HCT116 (cell line): ENCODE data around the gene RNF214. TPM values are rescaled to one million over a fixed set of nuclear protein-coding genes. Genes with fewer than 3 reads are reported as not detected.

Experiments used
- ATAC-seq: fragments of 200-7000 bp; cut with Tn5 transposase; 2 replicates; pipeline ENCODE4 v1.9.1; 2020; ENCODE audit warnings: mild to moderate bottlenecking, moderate library complexity
- BruUV-seq: library from RNA; stranded (reverse); fragments of 400-500 nt; replicated peaks from 2 replicates; lab custom pipeline; 2021; lab: Mats Ljungman, UMichigan
- CTCF ChIA-PET: fragments of 300-600 bp; sonication (Branson Sonifier 250); formaldehyde crosslinking; loops from one replicate; lab custom pipeline; 2021; ENCODE audit warnings: antibody characterized with exemption; lab: Charles Lee
- POLR2A ChIA-PET: fragments of 300-600, 350-600 bp; sonication (Branson Sonifier 250); formaldehyde crosslinking; loops from one replicate; lab custom pipeline; 2021; ENCODE audit warnings: antibody characterized with exemption; lab: Charles Lee
- RAD21 ChIA-PET, 2 experiments: fragments of 300-600 bp; sonication (Branson Sonifier 250); formaldehyde crosslinking; loops; one replicate each; lab custom pipeline; 2023; ENCODE audit warnings: low total read pairs in 2 of 2; ENCODE audit not compliant: uncharacterized antibody in 2 of 2, unreplicated experiment in 2 of 2, low non-redundant PET in 1 of 2; lab: Charles Lee
- DNase-seq: peaks from one replicate; pipeline ENCODE4 v3.0.0-alpha.2; 2010; ENCODE audit warnings: low read depth, low spot score
- H2AFZ ChIP-seq: fragments of 200-600 bp; shearing (Covaris generic), sonication (generic); 2 replicates; pipeline ENCODE4 v1.6.1; 2017; ENCODE audit warnings: low read depth, mixed run types, mixed read lengths, antibody characterized with exemption, low read length; ENCODE audit not compliant: poor library complexity, severe bottlenecking
- H3K27ac ChIP-seq: 2 replicates; pipeline ENCODE4 v1.5.1; 2012; ENCODE audit warnings: low read depth, low read length
- H3K27me3 ChIP-seq: fragments of 200-600 bp; sonication (generic); 2 replicates; pipeline ENCODE4 v1.6.1; 2016; ENCODE audit warnings: mixed run types, low read length, mixed read lengths; ENCODE audit not compliant: insufficient read depth
- H3K36me3 ChIP-seq, 2 experiments: fragments of 200-500 bp in 1 of 2; fragments of 200-600 bp in 1 of 2; sonication (Bioruptor generic) in 1 of 2; sonication (generic) in 1 of 2; 2 replicates each; pipeline versions ENCODE4 v1.5.1 to v1.6.1; 2014 to 2016; ENCODE audit warnings: low read length in 2 of 2, inconsistent platforms in 1 of 2, mixed read lengths in 1 of 2, mixed run types in 1 of 2; ENCODE audit not compliant: insufficient read depth in 2 of 2, control insufficient read depth in 1 of 2
- H3K4me1 ChIP-seq, 2 experiments: fragments of 200-600 bp in 1 of 2; sonication (generic) in 1 of 2; 2 replicates each; pipeline versions ENCODE4 v1.5.1 to v1.6.1; 2012 to 2017; ENCODE audit warnings: low read length in 2 of 2, inconsistent platforms in 1 of 2, mild to moderate bottlenecking in 1 of 2, mixed read lengths in 1 of 2, mixed run types in 1 of 2, moderate library complexity in 1 of 2; ENCODE audit not compliant: insufficient read depth in 2 of 2, control insufficient read depth in 1 of 2
- H3K4me2 ChIP-seq: fragments of 200-600 bp; sonication (generic); 2 replicates; pipeline ENCODE4 v1.6.1; 2017; ENCODE audit warnings: mixed run types, low read length, mixed read lengths
- H3K4me3 ChIP-seq, 2 experiments: fragments of 200-600 bp in 1 of 2; sonication (generic) in 1 of 2; replicated peaks in 1 of 2; 2 replicates each; pipeline ENCODE4 v1.5.1; 2011 to 2016; ENCODE audit warnings: low read length in 2 of 2, control low read depth in 1 of 2, low read depth in 1 of 2, mild to moderate bottlenecking in 1 of 2, mixed read lengths in 1 of 2, mixed run types in 1 of 2
- H3K79me2 ChIP-seq: fragments of 200-600 bp; sonication (generic); 2 replicates; pipeline ENCODE4 v1.6.1; 2017; ENCODE audit warnings: mild to moderate bottlenecking, mixed run types, low read length, moderate library complexity, mixed read lengths; ENCODE audit not compliant: insufficient read depth
- H3K9ac ChIP-seq: fragments of 200-600 bp; sonication (generic); 2 replicates; pipeline ENCODE4 v1.6.1; 2016; ENCODE audit warnings: low read length, mixed read lengths
- H3K9me2 ChIP-seq: fragments of 200-600 bp; sonication (generic), shearing (Covaris generic); 2 replicates; pipeline ENCODE4 v1.6.1; 2017; ENCODE audit warnings: mixed run types, mild to moderate bottlenecking, moderate library complexity; ENCODE audit not compliant: insufficient read depth
- H3K9me3 ChIP-seq, 2 experiments: fragments of 200-500 bp in 1 of 2; fragments of 200-600 bp in 1 of 2; sonication (Bioruptor generic) in 1 of 2; sonication (generic) in 1 of 2; 2 replicates each; pipeline ENCODE4 v1.6.1; 2014 to 2017; ENCODE audit warnings: low read length in 2 of 2, mixed read lengths in 2 of 2, inconsistent platforms in 1 of 2, low read depth in 1 of 2, mild to moderate bottlenecking in 1 of 2, mixed run types in 1 of 2, moderate library complexity in 1 of 2; ENCODE audit not compliant: control insufficient read depth in 1 of 2, insufficient read depth in 1 of 2
- H4K20me1 ChIP-seq: fragments of 200-600 bp; sonication (generic), shearing (Covaris generic); 2 replicates; pipeline ENCODE4 v1.6.1; 2017; ENCODE audit warnings: mixed run types, mild to moderate bottlenecking, moderate library complexity; ENCODE audit not compliant: insufficient read depth
- ATF3 ChIP-seq: IDR thresholded peaks from 2 replicates; pipeline ENCODE4 v1.6.1; 2012
- CBX3 ChIP-seq: IDR thresholded peaks from 2 replicates; pipeline ENCODE4 v1.6.1; 2012; ENCODE audit warnings: low read depth
- CEBPB ChIP-seq: IDR thresholded peaks from 2 replicates; pipeline ENCODE4 v1.6.1; 2012; ENCODE audit warnings: low read depth
- CTCF ChIP-seq, 3 experiments: fragments of 200-600 bp in 1 of 3; sonication (generic) in 1 of 3; IDR thresholded peaks in 2 of 3; conservative IDR thresholded peaks in 1 of 3; 2 replicates each; pipeline ENCODE4 v1.5.1; 2012 to 2017; ENCODE audit warnings: low read depth in 2 of 3, low read length in 2 of 3, antibody characterized with exemption in 1 of 3, borderline replicate concordance in 1 of 3, control low read depth in 1 of 3, mild to moderate bottlenecking in 1 of 3, mixed read lengths in 1 of 3, mixed run types in 1 of 3, moderate library complexity in 1 of 3; ENCODE audit not compliant: insufficient read depth in 1 of 3
- EGR1 ChIP-seq: IDR thresholded peaks from 2 replicates; pipeline ENCODE4 v1.6.1; 2012; ENCODE audit warnings: low read depth
- ELF1 ChIP-seq: IDR thresholded peaks from 2 replicates; pipeline ENCODE4 v1.6.1; 2012; ENCODE audit warnings: low read depth, borderline replicate concordance
- EZH2 ChIP-seq: fragments of 200-600 bp; sonication (generic); IDR thresholded peaks from 2 replicates; pipeline ENCODE4 v1.6.1; 2017; ENCODE audit warnings: antibody characterized with exemption, mixed run types
- FOSL1 ChIP-seq: IDR thresholded peaks from 2 replicates; pipeline ENCODE4 v1.6.1; 2012; ENCODE audit warnings: low read depth
- JUND ChIP-seq: IDR thresholded peaks from 2 replicates; pipeline ENCODE4 v1.6.1; 2012
- MAX ChIP-seq: IDR thresholded peaks from 2 replicates; pipeline ENCODE4 v1.6.1; 2012
- POLR2A ChIP-seq: IDR thresholded peaks from 2 replicates; pipeline ENCODE4 v1.7.0; 2011; ENCODE audit warnings: borderline replicate concordance; ENCODE audit not compliant: insufficient read depth, insufficient read length; ENCODE audit errors: extremely low read depth
- POLR2AphosphoS5 ChIP-seq: IDR thresholded peaks from 2 replicates; pipeline ENCODE4 v1.6.1; 2011; ENCODE audit warnings: mild to moderate bottlenecking, low read depth, low read length, moderate library complexity
- RAD21 ChIP-seq: IDR thresholded peaks from 2 replicates; pipeline ENCODE4 v1.6.1; 2012; ENCODE audit warnings: low read depth, mild to moderate bottlenecking
- REST ChIP-seq: IDR thresholded peaks from 2 replicates; pipeline ENCODE4 v1.6.1; 2012; ENCODE audit warnings: low read depth
- SIN3A ChIP-seq: IDR thresholded peaks from 2 replicates; pipeline ENCODE4 v1.6.1; 2012; ENCODE audit warnings: low read depth
- SRF ChIP-seq: IDR thresholded peaks from 2 replicates; pipeline ENCODE4 v1.6.1; 2012; ENCODE audit warnings: low read depth
- TCF7L2 ChIP-seq: IDR thresholded peaks from 2 replicates; pipeline ENCODE4 v1.7.0; 2011; ENCODE audit warnings: borderline replicate concordance, inconsistent platforms; ENCODE audit not compliant: insufficient read depth, insufficient read length; ENCODE audit errors: extremely low read depth
- YY1 ChIP-seq: IDR thresholded peaks from 2 replicates; pipeline ENCODE4 v1.6.1; 2011; ENCODE audit warnings: low read length, low read depth, moderate library complexity, mild to moderate bottlenecking; ENCODE audit not compliant: insufficient replicate concordance; ENCODE audit errors: extremely low read depth
- ZBTB33 ChIP-seq: IDR thresholded peaks from 2 replicates; pipeline ENCODE4 v1.6.1; 2011; ENCODE audit warnings: mild to moderate bottlenecking, low read length, moderate library complexity; ENCODE audit not compliant: insufficient replicate concordance; ENCODE audit errors: extremely low read depth
- ZNF274 ChIP-seq: fragments of 200-500 bp; sonication (Bioruptor generic); IDR thresholded peaks from 2 replicates; pipeline ENCODE4 v1.6.1; 2014; ENCODE audit warnings: mild to moderate bottlenecking, low read depth, low read length, inconsistent platforms
- intact Hi-C: fragments of 100-400 bp; cut with micrococcal nuclease; formaldehyde crosslinking; loops from 2 replicates; pipeline ENCODE4 v1.10.0; 2022
- total RNA-seq: library from RNA; stranded (reverse); gene quantifications from one replicate; pipeline ENCODE4 v1.2.1, GENCODE V29; 2021; ENCODE audit not compliant: unreplicated experiment

The RNF214 gene
- total RNA-seq, 1 experiment from 2014 or later, result 29.3 TPM

- intact Hi-C loops, result no loop called here
Measured at GRCh38 chr11:117279711-117280376, 47.4 kb downstream of the RNF214 start.

More at GRCh38 chr11:117279711-117280376, 47.4 kb downstream of the RNF214 start:
- H3K9me3 ChIP-seq, result no peaks in the 10 kb centered on the region
- H3K4me2 ChIP-seq, result no peak overlapping the region
- ChIA-PET CTCF (no interaction called here), RAD21 (no interaction called here), POLR2A (no interaction called here)
- peaks cover 0 to 4% of the 10 kb centered on the region in 2 experiments; a peak in 2 of 4 replicates for H3K36me3 ChIP-seq
- peaks cover 19 to 20% of the 10 kb centered on the region in 2 experiments for H3K4me1 ChIP-seq
- no peak overlapping the region; the same call in 1 of the 2 replicates for H3K27ac ChIP-seq
- H3K9ac ChIP-seq, result no peak overlapping the region
- no peak overlapping the region for H2AFZ ChIP-seq
- H4K20me1 ChIP-seq, result no peaks in the 10 kb centered on the region
- H3K79me2 ChIP-seq, result no peaks in the 10 kb centered on the region
- no peak for ATAC-seq
- TF ChIP-seq EZH2 (no peak), RAD21 (no peak), ELF1 (no peak), ZBTB33 (no peak), CBX3 (no peak), REST (no peak), SIN3A (no peak), CTCF (IDR thresholded peaks at IDR 0.05 in 2 of 3, conservative IDR thresholded peaks at IDR 0.05 in 1 of 3; ENCODE audit: borderline replicate concordance in 1 of 3, insufficient read depth in 1 of 3, low read depth in 2 of 3, low read length in 2 of 3) (no peak), POLR2A (no peak), YY1 (no peak), MAX (no peak), CEBPB (no peak), FOSL1 (no peak), TCF7L2 (no peak), POLR2AphosphoS5 (no peak), ZNF274 (no peak), EGR1 (no peak), JUND (no peak), ATF3 (no peak), SRF (no peak)
- no peaks in the 10 kb centered on the region for H3K27me3 ChIP-seq
- no peak for DNase-seq
- no peaks in the 10 kb centered on the region for H3K9me2 ChIP-seq
- BruUV-seq, result no TSS peak
- no peak overlapping the region for H3K4me3 ChIP-seq
